Measurements from ENCODE around the gene CTNNBL1.

The CTNNBL1 gene

GRCh38 chr20:37879843-37880242 lies 186.0 kb downstream of the CTNNBL1 start:
- no peak for DNase-seq (ENCODE audit: low read depth)

DNA sequence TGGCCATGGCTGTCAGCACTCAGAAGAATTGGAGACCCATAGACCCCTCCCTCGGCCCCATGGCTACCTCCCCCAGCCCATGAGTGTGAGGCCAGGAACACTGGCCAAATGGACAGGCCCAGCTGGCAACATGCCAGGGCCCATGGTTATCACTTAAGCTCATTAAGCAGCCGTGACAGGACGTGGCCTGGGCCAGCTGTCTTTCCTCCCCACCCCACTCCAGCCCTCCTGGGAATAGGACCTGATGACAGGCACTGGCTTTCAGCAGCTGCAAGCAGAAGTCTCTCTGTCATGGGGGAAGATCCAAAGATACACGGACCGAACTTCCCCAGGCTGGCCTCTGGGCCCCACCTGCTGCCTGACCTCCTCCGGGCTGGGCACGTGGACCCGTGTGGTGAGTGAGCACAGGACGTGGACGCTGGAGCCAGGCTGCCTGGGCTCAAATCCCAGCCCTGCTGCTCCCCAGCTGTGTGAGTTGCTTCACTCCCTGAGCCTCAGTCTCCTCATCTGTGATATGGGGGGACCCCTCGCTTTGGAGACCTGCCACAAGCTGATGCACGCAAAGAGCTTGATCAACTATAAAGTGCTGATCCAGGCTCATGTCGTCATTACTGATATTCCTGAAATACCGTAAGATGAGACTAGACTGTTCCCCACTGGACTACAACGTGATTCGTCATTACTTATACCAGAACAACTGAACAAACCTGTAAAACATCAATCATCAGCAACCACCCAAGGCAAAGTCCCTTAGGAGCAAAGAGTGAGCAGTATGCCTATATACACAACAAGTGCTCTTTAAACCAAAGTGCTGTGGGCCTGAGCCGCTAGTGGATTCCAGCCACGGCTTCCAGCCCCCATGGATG lies 187.1 kb downstream of the CTNNBL1 start:
- DNase-seq (ENCODE audit: low read depth), result no peak

DNA sequence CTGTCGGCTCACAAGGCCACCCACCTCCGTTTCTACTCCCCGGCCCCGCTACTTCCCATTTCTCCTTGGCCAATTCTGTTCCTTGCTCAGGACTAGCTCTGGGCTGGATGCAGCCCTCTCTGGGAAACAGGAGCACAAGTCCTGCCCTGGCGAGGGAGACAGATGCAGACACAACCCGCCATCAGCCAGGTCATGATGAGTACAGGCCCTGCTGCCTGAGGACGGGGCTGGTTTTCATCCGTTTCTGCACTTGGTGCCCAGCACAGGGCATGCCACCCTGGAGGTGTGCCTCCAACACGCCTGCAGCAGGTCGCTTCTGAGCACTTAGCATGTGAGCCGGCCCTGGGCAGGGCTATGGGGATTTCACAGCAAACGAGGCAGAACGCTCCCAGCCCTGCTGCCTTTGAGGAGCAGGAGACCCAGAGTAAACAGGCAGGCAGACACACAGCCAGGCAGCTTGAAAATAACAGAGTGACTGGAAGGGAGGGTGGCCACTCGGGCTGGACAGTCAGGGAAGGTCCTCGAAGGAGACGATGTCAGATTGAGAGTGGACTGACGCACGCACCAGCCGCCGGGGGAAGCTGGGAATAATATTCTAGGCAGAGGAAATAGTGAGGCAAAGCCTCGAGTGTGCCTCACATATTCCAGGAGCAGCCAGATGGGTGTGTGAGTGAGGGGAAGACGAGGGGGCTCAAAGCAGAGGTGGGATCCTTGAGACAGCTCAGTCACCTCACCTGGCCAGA lies 187.9 kb downstream of the CTNNBL1 start:
- DNase-seq (ENCODE audit: low read depth), result no peak

- no peak for DNase-seq (ENCODE audit: low read depth)
Observed at GRCh38 chr20:37882961-37883712, 189.3 kb downstream of the CTNNBL1 start.

DNA sequence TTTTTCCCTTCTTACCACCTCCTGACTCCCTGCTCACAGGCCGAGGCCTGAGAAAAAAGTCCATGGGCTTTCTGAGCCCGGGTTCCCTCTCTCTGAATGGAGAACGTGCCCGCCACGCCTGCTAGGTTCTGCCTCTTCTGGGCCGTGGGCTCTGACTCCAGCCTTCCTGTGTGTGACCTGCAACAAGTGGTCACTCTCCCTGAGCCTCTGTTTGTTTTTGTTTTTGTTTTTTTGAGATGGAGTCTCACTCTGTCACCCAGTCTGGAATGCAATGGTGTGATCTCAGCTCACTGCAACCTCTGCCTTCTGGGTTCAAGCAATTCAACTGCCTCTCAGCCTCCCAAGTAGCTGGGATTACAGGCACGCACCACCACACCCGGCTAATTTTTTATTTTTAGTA lies 191.2 kb downstream of the CTNNBL1 start:
- DNase-seq (ENCODE audit: low read depth), result no peak

DNA sequence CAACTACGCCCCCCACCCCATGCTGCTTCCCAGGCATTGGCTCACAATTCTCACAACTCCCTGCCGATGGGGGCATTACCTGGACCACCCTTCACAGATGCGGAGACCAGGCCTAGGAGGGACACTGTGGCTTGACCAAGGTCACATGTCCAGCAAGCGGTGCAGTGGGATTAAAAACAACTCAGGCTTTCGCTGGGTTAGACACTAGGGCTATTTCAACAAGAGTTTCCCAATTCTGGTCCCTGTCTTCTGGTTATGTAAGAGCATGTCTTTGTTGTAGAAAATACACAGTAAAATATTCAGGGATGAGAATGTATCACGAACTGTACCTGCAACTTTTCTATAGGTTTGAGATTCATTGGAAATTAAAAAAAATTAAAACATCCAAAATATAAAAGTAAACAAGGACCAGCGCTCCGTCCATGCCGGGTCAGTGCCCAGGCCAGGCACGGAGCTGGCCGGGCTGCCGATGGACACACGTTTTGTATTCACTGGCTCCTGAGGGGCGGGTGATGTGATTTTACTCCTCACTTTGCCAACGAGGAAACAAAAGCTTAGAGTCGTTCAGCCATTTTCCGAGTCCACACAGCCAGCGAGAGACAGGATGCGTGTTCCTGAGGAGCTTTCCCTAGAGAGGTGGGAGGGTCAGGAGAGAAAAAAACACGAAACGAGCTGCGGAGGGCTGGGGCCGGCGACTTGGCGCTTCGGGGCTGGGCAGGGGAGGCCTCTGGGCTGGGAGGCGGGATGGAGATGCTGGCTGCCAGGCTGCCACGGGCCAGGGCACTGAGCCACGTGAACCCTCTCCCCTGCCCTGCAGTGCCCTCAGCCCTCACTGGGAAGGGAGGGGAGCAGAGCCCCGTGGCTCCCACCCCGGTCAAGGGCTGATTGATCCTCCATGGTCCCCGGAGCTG lies 192.0 kb downstream of the CTNNBL1 start:
- DNase-seq (ENCODE audit: low read depth), result no peak

- no peak for DNase-seq (ENCODE audit: low read depth)
Observed at GRCh38 chr20:37886851-37887297, 193.0 kb downstream of the CTNNBL1 start.

- no peak for DNase-seq (ENCODE audit: low read depth)
Observed at GRCh38 chr20:37888641-37889040, 194.8 kb downstream of the CTNNBL1 start.

DNA sequence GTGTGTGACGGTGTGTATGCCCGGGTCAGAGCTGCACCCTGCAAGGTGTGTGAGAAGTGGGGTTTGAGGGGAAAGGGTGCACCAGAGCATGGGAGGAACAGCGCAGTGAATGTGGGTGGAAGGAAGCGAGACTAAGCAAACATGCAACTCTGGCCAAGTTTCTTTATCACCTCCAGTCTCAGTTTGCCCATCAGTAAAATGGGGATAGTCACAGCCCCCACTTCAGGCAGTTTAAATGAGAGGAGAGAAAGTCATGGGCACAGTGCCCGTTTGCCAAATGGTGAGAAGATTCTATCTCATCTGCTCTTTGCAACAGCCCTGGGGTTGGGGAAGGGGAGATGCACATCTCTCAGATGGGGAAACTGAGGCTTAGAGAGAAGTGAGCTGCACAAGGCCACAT lies 196.3 kb downstream of the CTNNBL1 start:
- no peak for DNase-seq (ENCODE audit: low read depth)

DNA sequence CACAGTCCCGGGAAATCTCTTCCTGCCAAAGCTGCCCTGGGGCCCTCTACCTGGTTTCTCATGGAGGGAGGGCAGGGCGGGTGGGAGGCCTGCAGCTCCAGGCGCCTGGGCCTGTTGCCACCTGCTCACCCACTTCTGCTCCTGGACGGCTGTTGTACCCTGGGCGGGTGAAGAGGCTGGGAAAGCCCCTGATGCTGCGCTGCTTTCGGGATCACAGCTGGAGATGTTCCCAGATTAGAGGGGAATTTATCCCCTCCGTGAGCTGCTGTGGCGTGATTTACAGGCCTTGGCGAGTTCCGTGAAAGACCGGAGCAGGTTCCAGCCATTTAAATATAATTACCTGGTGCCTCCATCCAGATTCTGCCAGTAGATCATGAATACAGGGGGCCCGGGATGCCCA lies 196.8 kb downstream of the CTNNBL1 start:
- DNase-seq (ENCODE audit: low read depth), result no peak

- DNase-seq (ENCODE audit: low read depth), result no peak
Observed at GRCh38 chr20:37892001-37892400, 198.2 kb downstream of the CTNNBL1 start.

GRCh38 chr20:37893566-37894241 lies 199.9 kb downstream of the CTNNBL1 start:
- no peak for DNase-seq (ENCODE audit: low read depth)

DNA sequence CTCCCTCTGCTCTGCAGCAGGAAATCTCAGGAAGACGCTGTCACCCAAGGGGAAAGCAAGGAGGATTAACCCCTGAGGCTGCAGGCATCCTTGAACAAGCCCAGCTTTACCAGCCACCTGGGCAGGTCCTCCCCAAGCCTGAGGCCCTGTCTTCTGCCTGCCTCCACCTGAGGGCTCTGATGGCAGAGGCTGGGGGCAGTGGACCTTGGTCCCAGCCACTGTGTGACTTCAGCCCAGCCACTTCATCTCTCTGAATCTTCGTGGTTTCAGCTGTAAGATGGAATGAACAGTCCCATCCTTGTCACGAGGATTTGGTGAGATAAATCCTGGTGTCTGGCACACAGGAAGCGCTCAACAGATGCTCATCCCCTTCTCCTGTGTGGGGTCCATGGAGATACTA lies 200.6 kb downstream of the CTNNBL1 start:
- DNase-seq (ENCODE audit: low read depth), result no peak

DNA sequence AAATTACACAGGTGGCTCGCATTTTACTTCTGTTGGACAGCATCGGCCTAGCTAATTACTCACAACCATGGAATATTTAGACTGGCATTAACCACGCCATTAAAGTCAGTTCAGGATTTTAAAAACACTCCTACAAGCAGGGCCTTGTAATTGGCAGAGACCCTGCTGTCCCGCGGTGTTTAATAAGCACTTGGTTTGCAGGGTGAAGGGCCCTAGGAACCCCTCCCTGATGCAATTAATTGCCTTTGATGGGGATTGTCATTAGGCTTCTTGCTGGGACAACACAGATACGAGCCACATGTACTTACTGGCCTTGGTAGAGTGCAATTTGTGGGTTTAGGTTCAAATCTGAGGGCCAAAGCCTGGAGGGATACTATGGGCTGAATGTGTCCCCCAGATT lies 201.3 kb downstream of the CTNNBL1 start:
- DNase-seq (ENCODE audit: low read depth), result no peak

- no peak for DNase-seq (ENCODE audit: low read depth)
Observed at GRCh38 chr20:37896932-37897548, 203.2 kb downstream of the CTNNBL1 start.

DNA sequence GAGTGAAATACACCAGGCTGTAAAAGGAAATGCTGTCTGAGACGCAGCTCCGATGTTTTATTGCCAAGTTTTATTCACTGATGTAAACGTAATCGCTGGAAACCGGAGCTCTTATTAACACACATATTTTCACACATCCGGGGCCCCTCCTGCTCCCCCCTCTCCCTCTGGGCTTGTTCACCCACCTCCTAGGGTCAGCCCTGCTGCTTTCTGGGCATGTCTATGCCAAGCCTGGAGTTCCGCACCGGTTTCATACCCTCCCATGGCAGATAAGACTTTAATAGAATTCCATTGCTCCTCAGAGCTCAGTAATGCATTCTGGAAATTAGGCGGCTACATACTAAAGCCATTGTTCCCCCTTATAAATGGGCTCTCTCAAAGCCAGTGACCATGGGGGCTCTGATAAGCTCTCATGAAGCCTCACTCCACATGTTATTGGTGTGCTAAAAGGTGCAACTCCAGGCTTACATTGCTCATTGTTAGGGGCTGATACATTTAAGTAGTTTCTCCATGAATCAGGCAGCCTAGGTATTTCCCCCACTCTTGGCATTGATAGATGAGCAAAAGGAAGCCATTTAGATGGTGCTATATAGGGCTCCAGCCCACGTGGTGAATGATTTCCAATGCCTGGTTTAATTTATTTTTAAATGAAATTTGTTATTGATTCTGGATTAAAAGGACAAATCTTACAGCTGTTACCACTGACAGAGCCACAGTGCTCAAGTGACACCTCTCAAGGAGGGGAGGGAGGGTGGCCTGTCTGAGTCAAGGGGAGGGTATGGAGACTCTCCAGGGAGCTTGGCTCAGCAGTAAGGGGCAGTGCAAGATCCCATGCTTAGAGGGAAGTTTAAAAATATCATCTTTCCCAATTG lies 204.6 kb downstream of the CTNNBL1 start:
- no peak for DNase-seq (ENCODE audit: low read depth)

DNA sequence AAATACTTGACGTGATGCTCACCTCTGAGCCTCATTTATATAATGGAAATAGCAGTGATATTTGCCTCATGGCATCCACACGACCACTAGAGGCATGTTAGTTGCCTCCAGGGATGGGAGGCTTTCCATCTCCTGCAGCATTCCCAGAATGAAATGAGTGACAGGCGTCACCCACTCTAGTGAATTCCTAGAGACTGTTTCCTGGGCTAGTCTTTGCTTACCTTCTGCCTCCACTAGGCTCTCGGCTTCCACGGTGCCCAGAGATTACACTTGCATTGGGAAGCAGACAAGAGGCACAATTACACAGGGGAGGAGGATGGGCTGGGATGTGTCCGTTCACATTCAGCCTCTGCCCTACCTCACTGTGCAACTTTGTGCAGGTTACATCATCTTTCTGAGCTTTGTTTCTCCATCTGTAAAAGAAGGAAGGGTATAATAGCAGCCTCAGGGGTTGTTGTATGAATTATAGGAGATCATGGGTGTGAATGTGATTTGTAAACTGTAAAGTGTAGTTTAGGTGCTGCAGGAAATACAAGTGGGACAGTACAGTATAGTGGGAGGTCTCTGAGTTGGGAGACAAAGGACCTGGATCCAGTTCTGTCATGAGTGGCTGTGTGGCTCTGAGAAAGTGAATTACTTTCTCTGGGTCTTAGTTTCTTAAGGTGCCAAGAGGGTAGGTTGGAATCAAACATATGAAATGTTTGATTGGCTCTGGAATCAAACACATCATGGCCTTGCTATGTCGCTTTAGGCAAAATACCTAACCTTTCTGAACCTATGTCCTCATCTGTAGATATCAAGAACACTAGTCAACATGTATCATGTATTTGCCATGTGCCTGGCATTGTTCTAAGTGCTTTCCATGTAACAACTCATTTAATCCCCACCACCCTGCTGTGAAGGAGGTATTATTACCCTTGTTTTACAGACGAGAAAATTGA lies 205.5 kb downstream of the CTNNBL1 start:
- no peak for DNase-seq (ENCODE audit: low read depth)

- DNase-seq (ENCODE audit: low read depth), result no peak
Observed at GRCh38 chr20:37901240-37901639, 207.4 kb downstream of the CTNNBL1 start.
